Keratinocyte (primary cell): ENCODE measurements around the gene SFT2D1. TPM values are rescaled to one million over a fixed set of nuclear protein-coding genes. Genes with fewer than 3 reads are reported as not detected.

ENCODE experiments used
- DNase-seq: peaks from one replicate; pipeline ENCODE4 v3.0.0-alpha.2; 2011; ENCODE audit warnings: low read depth, missing footprints, low spot score
- FAIRE-seq: peaks from 2 replicates; lab custom pipeline; 2011; peaks lifted over from hg19 to GRCh38; lab: Jason Lieb, UNC
- H2AFZ ChIP-seq: 2 replicates; pipeline ENCODE4 v1.6.0; 2012; ENCODE audit warnings: low read length, control low read depth, inconsistent platforms; ENCODE audit not compliant: control insufficient read depth
- H3K27ac ChIP-seq: 2 replicates; pipeline ENCODE4 v1.5.1; 2011; ENCODE audit warnings: low read length; ENCODE audit not compliant: control insufficient read depth, insufficient read depth
- H3K27me3 ChIP-seq: 3 replicates; pipeline ENCODE4 v1.6.0; 2011; ENCODE audit warnings: low read length; ENCODE audit not compliant: control insufficient read depth, insufficient read depth; ENCODE audit errors: extremely low read depth
- H3K36me3 ChIP-seq, 2 experiments: 2 replicates in 1 of 2; 3 replicates in 1 of 2; pipeline ENCODE4 v1.5.1; 2011; ENCODE audit warnings: low read length in 2 of 2, mild to moderate bottlenecking in 1 of 2; ENCODE audit not compliant: control insufficient read depth in 2 of 2, insufficient read depth in 2 of 2; ENCODE audit errors: extremely low read depth in 1 of 2
- H3K4me1 ChIP-seq: 3 replicates; pipeline ENCODE4 v1.5.1; 2011; ENCODE audit warnings: low read length; ENCODE audit not compliant: control insufficient read depth, insufficient read depth; ENCODE audit errors: extremely low read depth
- H3K4me2 ChIP-seq: 3 replicates; pipeline ENCODE4 v1.6.0; 2011; ENCODE audit warnings: low read depth, low read length; ENCODE audit not compliant: control insufficient read depth, insufficient read depth; ENCODE audit errors: extremely low read depth
- H3K4me3 ChIP-seq, 3 experiments: fragments of 200-600 bp in 1 of 3; sonication (generic) in 1 of 3; 2 replicates in 2 of 3; 3 replicates in 1 of 3; pipeline ENCODE4 v1.5.1; 2011 to 2016; ENCODE audit warnings: low read length in 3 of 3, mild to moderate bottlenecking in 3 of 3, control low read depth in 2 of 3, inconsistent platforms in 1 of 3, low read depth in 1 of 3, mixed read lengths in 1 of 3, mixed run types in 1 of 3, moderate library complexity in 1 of 3; ENCODE audit not compliant: control insufficient read depth in 2 of 3, insufficient read depth in 2 of 3; ENCODE audit errors: extremely low read depth in 1 of 3
- H3K79me2 ChIP-seq: 2 replicates; pipeline ENCODE4 v1.6.0; 2012; ENCODE audit warnings: low read length; ENCODE audit not compliant: control insufficient read depth, insufficient read depth
- H3K9ac ChIP-seq: 3 replicates; pipeline ENCODE4 v1.6.0; 2011; ENCODE audit warnings: low read length; ENCODE audit not compliant: control insufficient read depth, insufficient read depth; ENCODE audit errors: extremely low read depth
- H3K9me1 ChIP-seq: 3 replicates; pipeline ENCODE4 v1.6.0; 2011; ENCODE audit warnings: low read length; ENCODE audit not compliant: control insufficient read depth, insufficient read depth; ENCODE audit errors: extremely low read depth
- H3K9me3 ChIP-seq: 2 replicates; pipeline ENCODE4 v1.5.1; 2012; ENCODE audit warnings: low read depth, low read length; ENCODE audit not compliant: control insufficient read depth
- H4K20me1 ChIP-seq: 3 replicates; pipeline ENCODE4 v1.6.0; 2011; ENCODE audit warnings: low read length; ENCODE audit not compliant: control insufficient read depth, insufficient read depth; ENCODE audit errors: extremely low read depth
- CTCF ChIP-seq, 3 experiments: IDR thresholded peaks in 1 of 3; conservative IDR thresholded peaks in 1 of 3; optimal IDR thresholded peaks in 1 of 3; 2 replicates in 2 of 3; 3 replicates in 1 of 3; pipeline versions ENCODE3 to v1.5.1; 2011; ENCODE audit warnings: low read length in 3 of 3, mild to moderate bottlenecking in 3 of 3, moderate library complexity in 2 of 3, control low read depth in 1 of 3, inconsistent platforms in 1 of 3; ENCODE audit not compliant: insufficient read depth in 2 of 3; ENCODE audit errors: extremely low read depth in 1 of 3
- EZH2 ChIP-seq: IDR thresholded peaks from one replicate; pipeline ENCODE4 v1.6.1; 2012; ENCODE audit warnings: inconsistent platforms, mild to moderate bottlenecking, low read length, moderate library complexity
- dilution Hi-C: fragments of 300-500 bp; cut with MboI; formaldehyde crosslinking; loops from one replicate; pipeline ENCODE4 v1.7.0; 2020; ENCODE audit warnings: low sequenced_read_pairs; ENCODE audit not compliant: extremely low pct_ligation_motif_present
- polyA plus RNA-seq, 5 experiments: library from polyadenylated mRNA; depleted of rRNA in 3 of 5; stranded (reverse) in 3 of 5; stranded (forward) in 1 of 5; unstranded in 1 of 5; fragments of >200 nt; gene quantifications; 1 replicate in 1 of 5; 2 replicates in 3 of 5; 3 replicates in 1 of 5; pipeline versions ENCODE4 v1.2.1 to v1.2.3, GENCODE V29; 2011 to 2012; ENCODE audit warnings: missing spikeins in 2 of 5, low read depth in 1 of 5, low replicate concordance in 1 of 5

SFT2D1 gene
- polyA plus RNA-seq, 1 donor (not counting 4 experiments of a cell fraction or from before 2014, with no cell fraction given) = 84.3 TPM

GRCh38 chr6:166284640-166285039 is 57.7 kb downstream of the SFT2D1 start:
- no peak overlapping the region for H3K27ac ChIP-seq
- FAIRE-seq (no peak), DNase-seq (no peak)
- no peak overlapping the region for H2AFZ ChIP-seq
- H3K4me3 ChIP-seq = no peak overlapping the region
- no peaks in the 10 kb centered on the region for H3K4me1 ChIP-seq
- no peak overlapping the region for H3K9ac ChIP-seq
- H3K4me2 ChIP-seq = no peak overlapping the region
- no peaks in the 10 kb centered on the region for H3K9me1 ChIP-seq
- no peaks in the 10 kb centered on the region for H3K79me2 ChIP-seq
- H3K9me3 ChIP-seq = no peaks in the 10 kb centered on the region
- dilution Hi-C loops = no loop called here
- H3K36me3 ChIP-seq = no peaks in the 10 kb centered on the region
- TF ChIP-seq CTCF (optimal IDR thresholded peaks at IDR 0.05 in 1 of 3, IDR thresholded peaks at IDR 0.05 in 1 of 3, conservative IDR thresholded peaks at IDR 0.05 in 1 of 3; ENCODE audit: extremely low read depth in 1 of 3, insufficient read depth in 2 of 3, low read length in 3 of 3) (no peak), EZH2 (no peak)
- peaks cover 7% of the 10 kb centered on the region for H3K27me3 ChIP-seq
- no peaks in the 10 kb centered on the region for H4K20me1 ChIP-seq

GRCh38 chr6:166282394-166283032 is 59.8 kb downstream of the SFT2D1 start:
- H2AFZ ChIP-seq = no peak overlapping the region
- TF ChIP-seq CTCF (optimal IDR thresholded peaks at IDR 0.05 in 1 of 3, IDR thresholded peaks at IDR 0.05 in 1 of 3, conservative IDR thresholded peaks at IDR 0.05 in 1 of 3; ENCODE audit: extremely low read depth in 1 of 3, insufficient read depth in 2 of 3, low read length in 3 of 3) (no peak), EZH2 (no peak)
- DNase-seq (no peak), FAIRE-seq (no peak)
- no peaks in the 10 kb centered on the region for H3K9me3 ChIP-seq
- no peak overlapping the region for H3K4me2 ChIP-seq
- H4K20me1 ChIP-seq = no peaks in the 10 kb centered on the region
- no peak overlapping the region for H3K27ac ChIP-seq
- no peaks in the 10 kb centered on the region for H3K9me1 ChIP-seq
- H3K36me3 ChIP-seq = no peaks in the 10 kb centered on the region
- H3K27me3 ChIP-seq = peaks cover 7% of the 10 kb centered on the region
- dilution Hi-C loops = no loop called here
- H3K9ac ChIP-seq = no peak overlapping the region
- H3K4me1 ChIP-seq = no peaks in the 10 kb centered on the region
- no peaks in the 10 kb centered on the region for H3K79me2 ChIP-seq
- H3K4me3 ChIP-seq = no peak overlapping the region
